Measurements from ENCODE around the gene LYPD1. TPM values are rescaled to one million over a fixed set of nuclear protein-coding genes. Genes with fewer than 3 reads are reported as not detected.

Gene LYPD1
- total and polyA plus RNA-seq, 2 of the 4 experiments (the other 2 are of a cell fraction): 66.1 to 87.6 TPM

DNA sequence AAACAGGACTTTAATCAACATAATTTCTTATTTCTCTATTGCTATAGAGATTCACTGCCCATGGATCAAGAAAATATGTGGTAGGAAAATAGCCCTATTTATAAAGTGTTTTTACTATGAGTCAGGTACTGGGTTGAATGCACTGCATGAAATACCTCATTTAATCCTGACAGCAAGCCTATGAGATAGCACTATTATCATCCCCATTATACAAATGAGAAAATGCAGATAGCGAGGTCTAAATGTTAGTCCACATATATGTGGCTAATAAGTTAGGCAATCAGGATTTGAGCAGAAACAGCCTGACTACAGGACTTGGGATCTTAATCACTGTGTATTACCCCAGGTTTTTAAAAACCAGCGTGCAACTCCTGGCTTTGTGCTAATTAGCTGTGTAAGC lies 8.5 kb upstream of the LYPD1 start:
- Histone ChIP-seq H3K36me3 (ENCODE audit: control insufficient read depth, insufficient read depth, low read length) (no peaks in the 10 kb centered on the region), H4K91ac (ENCODE audit: insufficient read depth, low read depth, low read length) (no peak overlapping the region; the same call in 1 of the 2 replicates), H3K4ac (ENCODE audit: low read depth, low read length) (no peak overlapping the region), H3K27ac (ENCODE audit: insufficient read depth, low read length) (no peak overlapping the region), H2AK9ac (replicated peaks; ENCODE audit: low read depth, low read length, poor library complexity) (no peak overlapping the region), H3K9me1 (ENCODE audit: insufficient read depth, low read length) (peaks cover 4% of the 10 kb centered on the region; the same call in 1 of the 2 replicates), H3K9ac (ENCODE audit: low read depth, low read length) (no peak overlapping the region), H4K20me1 (ENCODE audit: insufficient read depth, low read length) (no peaks in the 10 kb centered on the region), H4K8ac (ENCODE audit: low read depth in 2 of 2, low read length in 2 of 2) (no peak overlapping the region; a peak in 1 of 4 replicates), H3K9me3 (ENCODE audit: control insufficient read depth, insufficient read depth, low read length) (no peaks in the 10 kb centered on the region), H3K4me1 (ENCODE audit: control insufficient read depth, insufficient read depth, low read length) (peaks cover 5% of the 10 kb centered on the region; the same call in 1 of the 2 replicates), H2BK5ac (ENCODE audit: low read depth, low read length, poor library complexity, severe bottlenecking) (peak overlapping the region; percentile 66), H2AK5ac (ENCODE audit: low read depth, low read length) (no peak overlapping the region), H3K23ac (ENCODE audit: low read depth, low read length) (no peak overlapping the region), H2BK20ac (ENCODE audit: low read depth, low read length) (peak overlapping the region; percentile 4; the same call in 1 of the 2 replicates), H3K18ac (ENCODE audit: low read depth, low read length) (no peak overlapping the region), H2BK120ac (ENCODE audit: low read depth, low read length) (peak overlapping the region; percentile 51; the same call in 1 of the 2 replicates), H3K56ac (ENCODE audit: extremely low read depth, insufficient read depth, low read length) (no peak overlapping the region), H3K79me1 (ENCODE audit: low read depth in 1 of 2, low read length in 2 of 2) (peaks cover 0 to 15% of the 10 kb centered on the region in 2 experiments; a peak in 2 of 4 replicates), H2BK15ac (ENCODE audit: low read depth, low read length) (peak overlapping the region; percentile 5; the same call in 1 of the 3 replicates), H3K27me3 (ENCODE audit: control insufficient read depth, insufficient read depth, low read length) (no peaks in the 10 kb centered on the region), H3K14ac (replicated peaks; ENCODE audit: low read depth, low read length) (no peak overlapping the region), H4K5ac (ENCODE audit: low read depth, low read length) (no peak overlapping the region), H2AFZ (replicated peaks; ENCODE audit: low read length, poor library complexity) (no peak overlapping the region), H3K4me2 (ENCODE audit: low read depth, low read length) (no peak overlapping the region; the same call in 1 of the 2 replicates), H3K4me3 (ENCODE audit: insufficient read depth, low read depth, low read length) (no peak overlapping the region)
- peak; percentile 46 for ATAC-seq (ENCODE audit: low read depth)
- TF ChIP-seq CEBPB (IDR thresholded peaks at IDR 0.05; ENCODE audit: low read depth, low read length) (peak; percentile 57; the same call in 1 of the 2 replicates), RCOR1 (IDR thresholded peaks at IDR 0.05; ENCODE audit: insufficient replicate concordance, low read length) (no peak)
- no TSS peak for BruUV-seq (replicated peaks)
- ChIA-PET POLR2A (ENCODE audit: unreplicated experiment) (no interaction called here), CTCF (interaction anchor here (1.2 kb wide), 1 partner anchor 18 kb away, joined by 3 read pairs; no protein-coding TSS in a partner anchor)
- dilution Hi-C loops (cut with HindIII; ENCODE audit: low sequenced_read_pairs, unreplicated experiment) (no loop called here), intact Hi-C loops (cut with micrococcal nuclease) (loop anchor here (10.0 kb wide), 1 partner anchor 1166 kb away; no protein-coding TSS in a partner anchor), in situ Hi-C loops (cut with MboI; ENCODE audit: low sequenced_read_pairs) (no loop called here)
- WGBS, 2 experiments (ENCODE audit: extremely low coverage in 2 of 2, insufficient read length in 1 of 2): 100% methylated on average over 1 of the region's 2 CpGs; no CpG with 5 or more reads in 1 of the 2 experiments
- peak; percentile 56 for DNase-seq

All from IMR-90 (cell line).